Stimulated activated CD4-positive, alpha-beta T cell treated with anti-CD3 and anti-CD28 coated beads, Interleukin-1b, Interleukin-23, amount 100 ng/mL, for 24 hours (primary cell): ENCODE measurements around the gene LRRC37A3.
"Not testable (repeated sequence)": the region's sequence is repeated elsewhere in the genome, so short reads cannot be mapped to it uniquely, and the experiment has no call there.

Experiments used
- DNase-seq, 4 experiments: peaks; one replicate each; pipeline ENCODE4 v3.0.0-alpha.2; 2020; ENCODE audit warnings: low read depth in 4 of 4, low spot score in 1 of 4

LRRC37A3 gene

GRCh38 chr17:64919289-64920025 lies at the start of gene LRRC37A3:
Gene LRRC37A3 (minus strand): TSS chr17:64919478. CDS start chr17:64897257, 22,221 bp downstream.
- peak; percentile 97 to 99 (median 99) for DNase-seq

- peak in 3 of 4 experiments; percentile 41 to 66 (median 57) for DNase-seq
Observed at GRCh38 chr17:64965873-64966287, 46.6 kb upstream of the LRRC37A3 start.

- not testable (repeated sequence) for DNase-seq
Observed at GRCh38 chr17:64965256-64965872, 46.1 kb upstream of the LRRC37A3 start.

GRCh38 chr17:64964796-64965195 lies 45.5 kb upstream of the LRRC37A3 start:
- DNase-seq = no peak

GRCh38 chr17:64963814-64964213 lies 44.5 kb upstream of the LRRC37A3 start:
- DNase-seq = not testable (repeated sequence)

GRCh38 chr17:64961563-64962378 lies 42.5 kb upstream of the LRRC37A3 start:
- DNase-seq = peak in 1 of 4 experiments; percentile 47

- no peak for DNase-seq
Observed at GRCh38 chr17:64951877-64952276, 32.6 kb upstream of the LRRC37A3 start.

- no peak for DNase-seq
Observed at GRCh38 chr17:64950871-64951270, 31.6 kb upstream of the LRRC37A3 start.

GRCh38 chr17:64947152-64947551 lies 27.9 kb upstream of the LRRC37A3 start:
- no peak for DNase-seq

- DNase-seq = no peak
Observed at GRCh38 chr17:64941761-64942160, 22.5 kb upstream of the LRRC37A3 start.

- DNase-seq = no peak
Observed at GRCh38 chr17:64941045-64941444, 21.8 kb upstream of the LRRC37A3 start.

GRCh38 chr17:64940055-64940454 lies 20.8 kb upstream of the LRRC37A3 start:
- no peak for DNase-seq

- peak; percentile 25 to 37 (median 29) for DNase-seq
Observed at GRCh38 chr17:64938925-64939474, 19.7 kb upstream of the LRRC37A3 start.

GRCh38 chr17:64938290-64938689 lies 19.0 kb upstream of the LRRC37A3 start:
- no peak for DNase-seq

GRCh38 chr17:64936117-64936516 lies 16.8 kb upstream of the LRRC37A3 start:
- DNase-seq = no peak

- not testable (repeated sequence) for DNase-seq
Observed at GRCh38 chr17:64934284-64934778, 15.1 kb upstream of the LRRC37A3 start.

- not testable (repeated sequence) for DNase-seq
Observed at GRCh38 chr17:64932850-64933249, 13.6 kb upstream of the LRRC37A3 start.

- DNase-seq = not testable (repeated sequence)
Observed at GRCh38 chr17:64930374-64930773, 11.1 kb upstream of the LRRC37A3 start.

GRCh38 chr17:64929419-64930209 lies 10.3 kb upstream of the LRRC37A3 start:
- peak in 1 of 4 experiments; percentile 21 for DNase-seq

- not testable (repeated sequence) for DNase-seq
Observed at GRCh38 chr17:64928701-64929100, 9.4 kb upstream of the LRRC37A3 start.
